Tibial artery (tissue), 4 donors: ENCODE measurements around the gene CDC7.
"Not testable (repeated sequence)": the region's sequence is repeated elsewhere in the genome, so short reads cannot be mapped to it uniquely, and the experiment has no call there.

ENCODE experiments used
- DNase-seq, 2 donors: peaks; one replicate each; pipeline ENCODE4 v3.0.0-alpha.2; 2019
- H3K27ac ChIP-seq, 2 donors: fragments of 200-600 bp; sonication (generic) in 1 of 2; 1 replicate in 1 of 2; 2 replicates in 1 of 2; pipeline ENCODE4 v1.5.1; 2018 to 2019; ENCODE audit warnings: mild to moderate bottlenecking in 1 of 2
- H3K27me3 ChIP-seq, 2 donors: fragments of 200-600 bp; sonication (generic) in 1 of 2; one replicate each; pipeline versions ENCODE4 v1.5.1 to v1.6.0; 2016 to 2019
- H3K36me3 ChIP-seq, 3 donors: fragments of 200-600 bp; sonication (generic) in 2 of 3; one replicate each; pipeline ENCODE4 v1.5.1; 2016 to 2019; ENCODE audit warnings: mild to moderate bottlenecking in 2 of 3
- H3K4me1 ChIP-seq, 4 donors: fragments of 200-600 bp; sonication (generic) in 2 of 4; 1 replicate in 3 of 4; 2 replicates in 1 of 4; pipeline ENCODE4 v1.5.1; 2016 to 2019
- H3K4me3 ChIP-seq, 2 donors: fragments of 200-600 bp; sonication (generic) in 1 of 2; 1 replicate in 1 of 2; 2 replicates in 1 of 2; pipeline ENCODE4 v1.5.1; 2018 to 2019; ENCODE audit warnings: mild to moderate bottlenecking in 2 of 2
- H3K9me3 ChIP-seq, 3 donors: fragments of 200-600 bp; sonication (generic) in 1 of 3; one replicate each; pipeline ENCODE4 v1.5.1; 2016 to 2019
- intact Hi-C: fragments of 100-400 bp; cut with DNase I; formaldehyde crosslinking; loops from one replicate; pipeline ENCODE4 v1.15.0; 2023; ENCODE audit warnings: low total_unique reads
- TF ChIP-seq, protein P1 (sequence below), 2 experiments: fragments of 200-600 bp in 1 of 2; fragments of 450-650 bp in 1 of 2; IDR thresholded peaks; one replicate each; pipeline ENCODE4 v1.5.1; 2017 to 2019; ENCODE audit warnings: antibody characterized with exemption in 2 of 2, mild to moderate bottlenecking in 1 of 2, moderate library complexity in 1 of 2

Gene CDC7

DNA sequence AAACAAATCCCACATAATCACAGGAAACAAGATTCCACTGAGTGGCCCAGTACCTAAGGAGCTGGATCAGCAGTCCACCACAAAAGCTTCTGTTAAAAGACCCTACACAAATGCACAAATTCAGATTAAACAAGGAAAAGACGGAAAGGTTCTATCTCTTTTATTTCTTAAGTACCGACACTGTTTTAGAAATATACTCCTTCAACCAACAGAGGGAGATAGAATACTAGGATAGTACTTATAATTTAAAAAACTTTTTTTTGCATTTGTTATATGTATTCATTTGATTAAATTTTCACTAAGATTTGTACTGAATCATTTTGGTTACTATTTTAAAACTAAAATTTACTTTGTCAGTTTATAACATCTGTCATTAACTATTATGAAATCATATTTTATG is 12.5 kb downstream of the CDC7 start:
- no peak for DNase-seq
- Histone ChIP-seq H3K27me3 (no peaks in the 10 kb centered on the region), H3K4me1 (no peaks in the 10 kb centered on the region), H3K9me3 (no peaks in the 10 kb centered on the region), H3K4me3 (no peak overlapping the region), H3K36me3 (no peaks in the 10 kb centered on the region), H3K27ac (no peak overlapping the region)
- TF ChIP-seq, protein P1, sequence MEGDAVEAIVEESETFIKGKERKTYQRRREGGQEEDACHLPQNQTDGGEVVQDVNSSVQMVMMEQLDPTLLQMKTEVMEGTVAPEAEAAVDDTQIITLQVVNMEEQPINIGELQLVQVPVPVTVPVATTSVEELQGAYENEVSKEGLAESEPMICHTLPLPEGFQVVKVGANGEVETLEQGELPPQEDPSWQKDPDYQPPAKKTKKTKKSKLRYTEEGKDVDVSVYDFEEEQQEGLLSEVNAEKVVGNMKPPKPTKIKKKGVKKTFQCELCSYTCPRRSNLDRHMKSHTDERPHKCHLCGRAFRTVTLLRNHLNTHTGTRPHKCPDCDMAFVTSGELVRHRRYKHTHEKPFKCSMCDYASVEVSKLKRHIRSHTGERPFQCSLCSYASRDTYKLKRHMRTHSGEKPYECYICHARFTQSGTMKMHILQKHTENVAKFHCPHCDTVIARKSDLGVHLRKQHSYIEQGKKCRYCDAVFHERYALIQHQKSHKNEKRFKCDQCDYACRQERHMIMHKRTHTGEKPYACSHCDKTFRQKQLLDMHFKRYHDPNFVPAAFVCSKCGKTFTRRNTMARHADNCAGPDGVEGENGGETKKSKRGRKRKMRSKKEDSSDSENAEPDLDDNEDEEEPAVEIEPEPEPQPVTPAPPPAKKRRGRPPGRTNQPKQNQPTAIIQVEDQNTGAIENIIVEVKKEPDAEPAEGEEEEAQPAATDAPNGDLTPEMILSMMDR (IDR thresholded peaks at IDR 0.05) = peak; percentile 47 to 52
- intact Hi-C loops = loop anchor here (1.0 kb wide), 1 partner anchor 413 kb away; no protein-coding TSS in a partner anchor

DNA sequence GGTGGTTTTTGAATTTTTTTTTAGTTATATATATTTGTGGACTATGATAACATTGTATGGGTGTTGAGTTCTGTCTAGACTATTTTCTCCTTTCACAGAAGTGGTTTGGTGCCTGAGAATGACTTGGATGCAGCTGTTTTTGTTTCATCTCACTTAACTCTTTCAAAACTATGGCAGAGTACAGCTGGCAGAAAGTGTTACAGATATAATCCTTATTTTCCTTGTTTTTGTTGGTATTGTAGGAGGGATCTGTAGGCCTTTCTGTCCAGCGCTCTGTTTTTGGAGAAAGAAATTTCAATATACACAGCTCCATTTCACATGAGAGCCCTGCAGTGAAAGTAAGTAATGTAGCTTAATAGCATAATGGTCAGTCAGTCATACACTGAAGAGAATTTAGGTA is 13.1 kb downstream of the CDC7 start:
- Histone ChIP-seq H3K4me3 (no peak overlapping the region), H3K9me3 (no peaks in the 10 kb centered on the region), H3K27me3 (no peaks in the 10 kb centered on the region), H3K36me3 (no peaks in the 10 kb centered on the region), H3K4me1 (no peaks in the 10 kb centered on the region), H3K27ac (no peak overlapping the region)
- TF ChIP-seq, protein P1 (IDR thresholded peaks at IDR 0.05) = no peak
- no peak for DNase-seq
- intact Hi-C loops = loop anchor here (1.0 kb wide), 1 partner anchor 413 kb away; no protein-coding TSS in a partner anchor

DNA sequence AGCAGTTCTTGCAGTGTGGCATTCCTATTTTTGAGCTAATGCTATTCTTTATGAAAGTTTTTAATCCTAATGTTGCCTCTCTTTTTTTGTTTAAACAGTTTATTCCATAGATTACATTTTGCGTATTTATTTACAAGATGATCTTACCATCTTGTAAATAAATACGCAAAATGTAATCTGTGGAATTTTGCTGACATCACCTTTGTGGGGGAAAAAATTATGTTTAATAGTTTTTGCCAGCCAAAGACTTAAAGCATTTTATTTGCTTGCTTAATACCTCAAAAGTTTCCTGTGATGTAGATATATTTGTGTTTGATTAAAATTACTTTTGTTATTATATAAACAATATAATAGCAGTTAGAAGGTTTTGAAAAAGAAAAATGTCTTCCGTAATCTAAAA is 15.3 kb downstream of the CDC7 start:
- Histone ChIP-seq H3K4me1 (no peaks in the 10 kb centered on the region), H3K9me3 (no peaks in the 10 kb centered on the region), H3K4me3 (no peak overlapping the region), H3K27ac (no peak overlapping the region), H3K27me3 (no peaks in the 10 kb centered on the region), H3K36me3 (no peaks in the 10 kb centered on the region)
- no peak for DNase-seq
- intact Hi-C loops = no loop called here
- TF ChIP-seq, protein P1 (IDR thresholded peaks at IDR 0.05) = no peak

DNA sequence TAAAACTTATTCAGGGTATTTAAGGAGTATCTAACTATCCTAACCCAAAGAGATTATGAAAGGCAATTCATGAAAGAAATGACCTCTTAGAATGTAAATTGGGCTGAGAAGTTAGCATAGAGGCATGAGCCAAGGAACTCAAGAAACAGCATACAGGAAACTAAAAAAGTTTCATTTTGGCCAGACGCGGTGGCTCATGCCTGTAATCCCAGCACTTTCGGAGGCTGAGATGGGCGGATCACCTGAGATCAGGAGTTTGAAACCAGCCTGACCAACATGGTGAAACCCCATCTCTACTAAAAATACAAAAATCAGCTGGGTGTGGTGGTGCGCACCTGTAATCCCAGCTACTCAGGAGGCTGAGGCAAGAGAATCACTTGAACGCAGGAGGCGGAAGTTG is 16.0 kb downstream of the CDC7 start:
- H3K27ac ChIP-seq, H3K36me3 ChIP-seq, DNase-seq, H3K9me3 ChIP-seq, H3K4me1 ChIP-seq, H3K4me3 ChIP-seq, H3K27me3 ChIP-seq, intact Hi-C loops: not testable (repeated sequence)

DNA sequence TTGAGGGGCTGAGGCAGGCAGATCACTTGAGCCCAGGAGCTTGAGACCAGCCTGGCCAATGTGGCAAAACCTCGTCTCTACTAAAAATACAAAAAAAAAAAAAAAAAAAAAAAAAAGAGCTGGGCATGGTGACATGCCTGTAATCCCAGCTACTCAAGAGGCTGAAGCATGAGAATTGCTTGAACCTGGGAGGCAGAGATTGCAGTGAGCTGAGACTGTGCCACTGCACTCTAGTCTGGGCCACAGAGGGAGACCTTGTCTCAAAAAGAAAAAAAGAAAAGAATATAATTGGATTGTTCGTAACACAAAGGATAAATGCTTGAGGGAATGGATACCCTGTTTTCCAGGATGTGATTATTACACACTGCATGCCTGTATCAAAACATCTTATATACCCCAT is 18.5 kb downstream of the CDC7 start:
- H3K27me3 ChIP-seq, H3K9me3 ChIP-seq, DNase-seq, H3K36me3 ChIP-seq, intact Hi-C loops, H3K4me3 ChIP-seq, H3K4me1 ChIP-seq, H3K27ac ChIP-seq: not testable (repeated sequence)

DNA sequence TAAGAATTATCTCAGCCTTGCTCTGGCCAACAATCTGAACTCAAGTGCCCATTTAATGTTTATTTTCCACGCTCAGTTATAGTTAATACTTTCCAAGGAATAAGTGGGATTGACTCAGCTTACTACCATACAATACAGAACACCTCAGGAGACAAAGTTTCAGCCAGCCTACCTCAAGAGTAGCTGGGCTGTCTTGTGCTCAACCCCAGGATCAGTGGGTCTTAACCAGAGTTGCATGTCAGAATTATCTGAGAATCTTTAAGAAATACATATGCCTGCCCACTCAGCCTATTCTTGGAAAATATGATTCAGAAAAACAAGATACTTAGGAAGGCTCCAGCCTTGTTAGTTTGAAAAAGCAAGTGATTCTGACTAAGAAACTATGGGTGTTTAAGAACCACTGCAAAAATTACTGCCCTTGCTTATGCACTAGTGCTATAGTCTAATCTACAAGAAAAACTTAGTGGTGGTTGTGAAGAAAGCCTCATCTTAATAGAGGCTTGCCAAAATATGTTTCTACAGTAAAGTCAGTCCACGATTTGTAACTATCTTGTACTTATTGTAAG is 20.4 kb downstream of the CDC7 start:
- no peaks in the 10 kb centered on the region for H3K27me3 ChIP-seq
- intact Hi-C loops = no loop called here
- H3K36me3 ChIP-seq = no peaks in the 10 kb centered on the region
- H3K4me3 ChIP-seq = no peak overlapping the region
- no peaks in the 10 kb centered on the region for H3K9me3 ChIP-seq
- no peaks in the 10 kb centered on the region for H3K4me1 ChIP-seq
- TF ChIP-seq, protein P1 (IDR thresholded peaks at IDR 0.05) = no peak
- no peak overlapping the region for H3K27ac ChIP-seq
- no peak for DNase-seq

DNA sequence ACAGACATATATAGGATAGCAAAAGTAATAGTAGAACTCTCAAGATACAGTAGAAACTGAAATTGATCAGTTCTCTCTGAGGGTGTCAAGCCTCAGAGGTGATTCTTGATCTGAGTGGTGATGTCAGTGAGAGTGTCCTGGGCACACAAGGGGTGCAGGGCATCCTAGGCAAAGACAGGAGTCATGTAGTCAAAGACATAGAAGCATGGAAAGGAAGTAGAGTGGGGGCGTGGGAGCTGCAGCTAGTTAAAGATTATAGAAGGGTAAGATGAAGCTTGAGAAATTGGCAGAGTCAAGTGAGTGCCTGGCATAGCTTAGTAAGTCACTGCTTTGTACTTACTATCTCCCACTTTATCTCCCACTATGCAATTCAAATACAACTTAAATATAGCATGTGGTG is 22.8 kb downstream of the CDC7 start:
- no peaks in the 10 kb centered on the region for H3K9me3 ChIP-seq
- H3K27me3 ChIP-seq = no peaks in the 10 kb centered on the region
- no peak overlapping the region for H3K4me3 ChIP-seq
- DNase-seq = no peak
- intact Hi-C loops = no loop called here
- no peak overlapping the region for H3K27ac ChIP-seq
- TF ChIP-seq, protein P1 (IDR thresholded peaks at IDR 0.05) = no peak
- no peaks in the 10 kb centered on the region for H3K4me1 ChIP-seq
- no peaks in the 10 kb centered on the region for H3K36me3 ChIP-seq
